SK-N-SH (cell line): ENCODE measurements around the gene SLX4IP.

Experiments
- NFIC ChIP-seq: IDR thresholded peaks from 2 replicates; pipeline ENCODE4 v1.4.0; 2012; ENCODE audit warnings: borderline replicate concordance
- POLR2AphosphoS5 ChIP-seq: IDR thresholded peaks from 2 replicates; pipeline ENCODE4 v1.6.1; 2012; ENCODE audit warnings: low read depth, low read length
- RCOR1 ChIP-seq: fragments of 150-350 bp; IDR thresholded peaks from 2 replicates; pipeline ENCODE4 v1.6.1; 2017; ENCODE audit warnings: antibody characterized with exemption, low read length
- TF ChIP-seq, protein P1 (sequence below): fragments of 150-350 bp; IDR thresholded peaks from 2 replicates; pipeline ENCODE4 v1.6.1; 2017; ENCODE audit warnings: antibody characterized with exemption, low read length, low read depth, borderline replicate concordance
- TF ChIP-seq, protein P2 (sequence below): fragments of 200-600 bp; sonication (generic); IDR thresholded peaks from 2 replicates; pipeline ENCODE4 v1.6.1; 2017; ENCODE audit warnings: antibody characterized with exemption, mild to moderate bottlenecking, moderate library complexity

DNA sequence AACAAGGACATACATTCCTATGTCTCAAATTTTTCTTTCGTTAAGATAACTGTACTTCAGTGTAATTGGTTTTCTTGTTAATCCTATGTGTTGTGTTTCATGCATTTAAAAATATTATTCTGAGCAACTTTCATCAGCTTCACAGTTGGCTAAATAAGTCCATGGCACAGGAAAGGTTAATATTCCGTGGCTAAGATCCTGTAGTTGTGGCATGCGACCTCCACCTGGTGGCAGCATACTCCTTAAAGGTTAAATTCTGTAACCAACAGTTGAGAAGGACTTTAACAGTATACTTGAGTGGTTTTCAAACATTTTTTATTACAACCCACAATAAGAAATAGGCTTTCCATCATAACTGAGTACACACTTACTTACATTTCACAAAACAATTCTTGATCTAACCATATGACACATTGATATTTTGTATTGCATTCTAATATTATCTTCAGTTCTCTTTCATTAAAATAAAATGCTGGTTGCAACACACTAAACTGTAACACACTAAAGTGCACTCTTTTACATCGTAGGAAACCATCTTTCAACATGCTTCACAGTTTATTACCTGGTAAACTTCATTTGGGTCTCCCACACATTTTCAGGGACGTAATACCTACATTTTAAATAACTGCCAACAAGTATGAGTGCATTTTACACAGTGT, 118.3 kb downstream of the SLX4IP start:
- TF ChIP-seq, protein P1, sequence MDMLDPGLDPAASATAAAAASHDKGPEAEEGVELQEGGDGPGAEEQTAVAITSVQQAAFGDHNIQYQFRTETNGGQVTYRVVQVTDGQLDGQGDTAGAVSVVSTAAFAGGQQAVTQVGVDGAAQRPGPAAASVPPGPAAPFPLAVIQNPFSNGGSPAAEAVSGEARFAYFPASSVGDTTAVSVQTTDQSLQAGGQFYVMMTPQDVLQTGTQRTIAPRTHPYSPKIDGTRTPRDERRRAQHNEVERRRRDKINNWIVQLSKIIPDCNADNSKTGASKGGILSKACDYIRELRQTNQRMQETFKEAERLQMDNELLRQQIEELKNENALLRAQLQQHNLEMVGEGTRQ: no peak
- TF ChIP-seq RCOR1 (no peak), POLR2AphosphoS5 (no peak), NFIC (no peak)
- TF ChIP-seq, protein P2, sequence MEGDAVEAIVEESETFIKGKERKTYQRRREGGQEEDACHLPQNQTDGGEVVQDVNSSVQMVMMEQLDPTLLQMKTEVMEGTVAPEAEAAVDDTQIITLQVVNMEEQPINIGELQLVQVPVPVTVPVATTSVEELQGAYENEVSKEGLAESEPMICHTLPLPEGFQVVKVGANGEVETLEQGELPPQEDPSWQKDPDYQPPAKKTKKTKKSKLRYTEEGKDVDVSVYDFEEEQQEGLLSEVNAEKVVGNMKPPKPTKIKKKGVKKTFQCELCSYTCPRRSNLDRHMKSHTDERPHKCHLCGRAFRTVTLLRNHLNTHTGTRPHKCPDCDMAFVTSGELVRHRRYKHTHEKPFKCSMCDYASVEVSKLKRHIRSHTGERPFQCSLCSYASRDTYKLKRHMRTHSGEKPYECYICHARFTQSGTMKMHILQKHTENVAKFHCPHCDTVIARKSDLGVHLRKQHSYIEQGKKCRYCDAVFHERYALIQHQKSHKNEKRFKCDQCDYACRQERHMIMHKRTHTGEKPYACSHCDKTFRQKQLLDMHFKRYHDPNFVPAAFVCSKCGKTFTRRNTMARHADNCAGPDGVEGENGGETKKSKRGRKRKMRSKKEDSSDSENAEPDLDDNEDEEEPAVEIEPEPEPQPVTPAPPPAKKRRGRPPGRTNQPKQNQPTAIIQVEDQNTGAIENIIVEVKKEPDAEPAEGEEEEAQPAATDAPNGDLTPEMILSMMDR: peak; percentile 89
